Dendritic cell treated with granulocyte-macrophage colony-stimulating factor and Interleukin-4, amounts not matched to agents 40 ng/mL and 50 ng/mL, for 4 days (primary cell): ENCODE measurements around the gene GINS3.

ENCODE experiments used
- H3K27ac Mint-ChIP-seq: one replicate; pipeline ENCODE4 v1.8.0; 2022; ENCODE audit warnings: mild to moderate bottlenecking, mixed read lengths
- H3K27me3 Mint-ChIP-seq: one replicate; pipeline ENCODE4 v1.8.0; 2022; ENCODE audit warnings: mild to moderate bottlenecking, mixed read lengths
- H3K36me3 Mint-ChIP-seq: one replicate; pipeline ENCODE4 v1.8.0; 2022; ENCODE audit warnings: low read depth, mixed read lengths
- H3K4me1 Mint-ChIP-seq: one replicate; pipeline ENCODE4 v1.8.0; 2022; ENCODE audit warnings: low read depth, mixed read lengths
- H3K4me3 Mint-ChIP-seq: one replicate; pipeline ENCODE4 v1.8.0; 2022; ENCODE audit warnings: mild to moderate bottlenecking, moderate library complexity, mixed read lengths
- H3K9me3 Mint-ChIP-seq: one replicate; pipeline ENCODE4 v1.8.0; 2022; ENCODE audit warnings: mixed read lengths
- intact Hi-C: fragments of 100-400 bp; cut with micrococcal nuclease; formaldehyde crosslinking; loops from one replicate; pipeline ENCODE4 v1.15.0; 2022

Gene GINS3

DNA sequence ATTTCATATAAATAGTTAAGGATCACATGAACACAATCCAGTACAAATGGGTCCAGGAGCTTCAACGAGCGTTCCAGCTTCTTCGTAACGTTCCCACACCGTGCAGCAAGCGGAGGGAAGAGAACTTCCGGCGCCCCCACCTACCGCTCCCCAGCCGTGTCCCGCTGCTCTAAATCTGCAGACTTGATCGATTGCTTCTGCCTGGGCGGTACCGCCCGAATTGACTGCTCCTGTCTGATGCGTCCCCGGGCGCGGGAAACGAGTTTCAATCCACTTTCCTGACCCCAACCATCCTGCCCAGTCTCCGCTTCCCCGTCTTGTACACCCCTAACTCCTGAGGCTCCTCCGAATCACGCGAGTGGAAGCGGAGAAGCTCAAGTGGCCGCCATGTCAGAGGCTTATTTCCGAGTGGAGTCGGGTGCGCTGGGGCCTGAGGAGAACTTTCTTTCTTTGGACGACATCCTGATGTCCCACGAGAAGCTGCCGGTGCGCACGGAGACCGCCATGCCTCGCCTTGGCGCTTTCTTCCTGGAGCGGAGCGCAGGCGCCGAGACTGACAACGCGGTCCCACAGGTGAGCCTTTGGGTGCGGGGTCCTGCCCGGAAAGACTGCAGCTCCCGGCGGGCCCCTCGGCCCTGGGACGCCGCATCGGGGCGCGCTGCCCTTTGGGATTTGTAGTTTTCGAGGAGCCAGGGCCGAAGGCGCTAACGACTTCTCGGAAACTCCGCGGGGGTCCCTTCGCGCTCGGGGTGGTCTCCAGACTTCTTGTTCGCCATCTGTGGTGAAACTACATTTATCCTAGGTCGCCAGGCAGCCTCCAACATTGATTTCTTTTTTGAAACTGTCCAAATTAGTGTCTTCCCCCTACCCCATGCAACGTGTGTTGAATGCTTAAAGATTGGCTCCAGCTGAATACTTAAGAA, at the start of gene GINS3:
GINS3 (plus strand) TSS at position 257 of the 923 bp plus-strand sequence; CDS start at position 388, 131 bp downstream.
- H3K9me3 Mint-ChIP-seq, result no peaks in the 10 kb centered on the region
- intact Hi-C loops, result loop anchor here (10.0 kb wide), 1 partner anchor 242 kb away; no protein-coding TSS in a partner anchor
- peaks cover 15% of the 10 kb centered on the region for H3K36me3 Mint-ChIP-seq
- H3K27me3 Mint-ChIP-seq, result peaks cover 17% of the 10 kb centered on the region
- peaks cover 6% of the 10 kb centered on the region for H3K4me1 Mint-ChIP-seq
- H3K4me3 Mint-ChIP-seq, result peak within 1 kb of the TSS; percentile 94
- peak within 1 kb of the TSS; percentile 90 for H3K27ac Mint-ChIP-seq

DNA sequence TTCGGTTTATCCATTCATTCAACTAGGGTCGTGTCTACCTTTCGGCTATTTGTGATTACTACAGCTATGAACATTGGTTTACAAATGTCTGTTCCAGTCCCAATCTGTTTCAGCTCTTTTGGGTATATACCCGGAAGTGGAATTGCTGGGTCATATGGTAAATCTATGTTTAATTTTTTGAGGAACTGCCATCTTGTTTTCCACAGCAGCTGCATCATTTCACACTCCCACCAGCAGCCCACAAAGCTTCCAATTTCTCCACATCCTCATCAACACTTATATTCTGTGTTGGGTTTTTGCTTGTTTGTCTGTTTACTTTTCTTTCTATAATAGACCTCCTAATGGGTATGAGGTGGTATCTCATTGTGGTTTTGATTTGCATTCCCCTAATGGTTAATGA, 48.7 kb upstream of the GINS3 start:
- H3K4me3 Mint-ChIP-seq, result no peak overlapping the region
- H3K36me3 Mint-ChIP-seq, result no peaks in the 10 kb centered on the region
- peaks cover 23% of the 10 kb centered on the region for H3K27me3 Mint-ChIP-seq
- no peaks in the 10 kb centered on the region for H3K9me3 Mint-ChIP-seq
- no peak overlapping the region for H3K27ac Mint-ChIP-seq
- intact Hi-C loops, result no loop called here
- H3K4me1 Mint-ChIP-seq, result no peaks in the 10 kb centered on the region

DNA sequence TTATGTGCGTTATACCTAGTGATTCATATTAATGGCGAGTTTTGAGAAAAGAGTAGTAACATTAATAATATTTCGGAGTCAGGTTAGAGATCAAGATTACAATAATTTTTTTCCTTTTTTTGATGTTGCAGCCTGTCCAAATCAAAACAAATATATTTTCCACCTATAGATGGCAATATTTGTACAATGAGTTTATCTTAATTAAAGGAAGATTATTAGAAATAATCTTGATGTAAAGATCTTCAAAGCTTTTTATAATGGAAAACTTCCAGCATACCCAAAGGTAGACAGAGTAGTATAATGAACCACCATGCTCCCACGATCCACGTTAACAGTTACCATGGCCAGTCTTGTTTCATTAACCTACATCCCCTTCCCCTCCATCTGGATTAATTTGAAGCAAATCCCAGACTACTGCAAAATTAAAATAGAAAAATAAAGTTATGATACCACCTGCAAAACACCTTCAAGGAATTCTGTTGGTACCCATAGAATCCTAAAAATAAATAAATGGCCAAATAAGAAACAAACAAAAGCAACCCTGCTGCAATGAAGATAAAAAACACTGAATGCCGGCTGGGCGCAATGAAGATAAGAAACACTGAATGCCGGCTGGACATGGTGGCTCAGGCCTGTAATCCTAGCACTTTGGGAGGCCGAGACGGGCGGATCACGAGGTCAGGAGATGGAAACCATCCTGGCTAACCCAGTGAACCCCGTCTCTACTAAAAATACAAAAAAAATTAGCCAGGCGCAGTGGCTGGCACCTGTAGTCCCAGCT, 46.5 kb upstream of the GINS3 start:
- Mint-ChIP-seq H3K27ac (no peak overlapping the region), H3K4me1 (no peaks in the 10 kb centered on the region), H3K27me3 (peaks cover 32% of the 10 kb centered on the region), H3K9me3 (no peaks in the 10 kb centered on the region), H3K4me3 (no peak overlapping the region), H3K36me3 (no peaks in the 10 kb centered on the region)
- intact Hi-C loops, result no loop called here

DNA sequence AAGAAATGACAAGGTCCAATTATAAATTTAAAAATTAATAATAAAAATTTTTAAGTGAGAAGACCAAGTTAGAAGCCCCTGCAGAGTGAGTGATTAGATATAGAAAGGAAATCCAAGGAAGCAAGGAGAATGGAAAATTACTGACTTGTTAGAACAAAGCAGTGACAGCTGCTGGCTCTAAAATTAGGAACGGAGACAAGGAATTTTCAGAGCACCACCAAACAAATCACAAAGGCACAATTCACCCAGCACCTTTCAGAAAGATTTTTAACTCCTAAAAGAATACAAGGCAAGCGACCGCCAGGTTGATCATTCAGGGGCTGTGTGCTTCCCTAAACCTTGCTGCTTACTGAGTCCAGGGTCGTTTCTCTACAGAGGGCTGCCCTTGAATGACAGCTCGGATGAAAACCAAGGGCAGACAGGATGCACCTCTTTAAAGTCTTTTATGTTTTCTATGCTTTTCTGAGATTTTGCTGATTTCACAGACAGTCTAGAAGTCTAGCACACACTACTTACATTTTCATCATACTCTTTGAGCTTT, 45.4 kb upstream of the GINS3 start:
- Mint-ChIP-seq H3K27ac (no peak overlapping the region), H3K4me3 (no peak overlapping the region), H3K27me3 (peaks cover 32% of the 10 kb centered on the region), H3K4me1 (no peaks in the 10 kb centered on the region), H3K36me3 (no peaks in the 10 kb centered on the region), H3K9me3 (no peaks in the 10 kb centered on the region)
- intact Hi-C loops, result no loop called here

DNA sequence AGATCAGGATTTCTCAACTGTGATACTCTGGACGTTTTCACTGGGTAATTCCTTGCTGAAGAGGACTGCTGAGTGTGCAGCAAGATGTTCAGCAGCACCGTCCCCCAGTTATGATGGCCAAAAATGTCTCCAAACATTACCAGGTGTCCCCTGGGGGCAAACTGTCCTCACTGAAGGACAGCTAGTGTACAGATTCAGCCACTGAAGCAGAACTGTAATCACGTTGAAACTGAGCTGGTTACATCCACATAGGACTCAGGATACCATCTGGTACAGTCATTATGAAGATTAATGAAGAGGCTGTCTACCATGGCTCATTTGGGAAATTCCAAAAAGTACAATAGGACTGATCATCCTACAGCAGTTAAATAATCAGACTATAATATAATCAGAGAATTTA, 43.3 kb upstream of the GINS3 start:
- no peaks in the 10 kb centered on the region for H3K9me3 Mint-ChIP-seq
- H3K27me3 Mint-ChIP-seq, result peaks cover 30% of the 10 kb centered on the region
- H3K4me3 Mint-ChIP-seq, result no peak overlapping the region
- H3K4me1 Mint-ChIP-seq, result no peaks in the 10 kb centered on the region
- no peak overlapping the region for H3K27ac Mint-ChIP-seq
- intact Hi-C loops, result no loop called here
- H3K36me3 Mint-ChIP-seq, result no peaks in the 10 kb centered on the region

DNA sequence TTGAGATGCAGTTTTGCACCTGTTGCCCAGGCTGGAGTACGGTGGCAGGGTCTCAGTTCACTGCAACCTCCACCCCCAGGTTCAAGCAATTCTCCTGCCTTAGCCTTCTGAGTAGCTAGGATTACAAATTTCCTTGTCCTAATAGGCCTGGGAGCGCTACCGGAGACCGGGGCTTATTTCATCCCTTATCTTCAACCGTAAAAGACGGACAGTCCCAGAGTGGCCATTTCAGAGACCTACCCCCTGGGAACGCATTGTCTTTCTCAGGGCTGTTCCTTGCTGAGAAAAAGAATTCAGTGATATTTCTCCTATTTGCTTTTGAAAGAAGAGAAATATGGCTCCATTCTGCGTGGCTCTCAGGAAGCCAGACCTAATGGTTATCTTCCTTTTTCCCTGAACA, 39.6 kb upstream of the GINS3 start:
- H3K27ac Mint-ChIP-seq, result no peak overlapping the region
- no peaks in the 10 kb centered on the region for H3K4me1 Mint-ChIP-seq
- H3K27me3 Mint-ChIP-seq, result peaks cover 26% of the 10 kb centered on the region
- no peaks in the 10 kb centered on the region for H3K9me3 Mint-ChIP-seq
- no peaks in the 10 kb centered on the region for H3K36me3 Mint-ChIP-seq
- intact Hi-C loops, result no loop called here
- H3K4me3 Mint-ChIP-seq, result no peak overlapping the region

DNA sequence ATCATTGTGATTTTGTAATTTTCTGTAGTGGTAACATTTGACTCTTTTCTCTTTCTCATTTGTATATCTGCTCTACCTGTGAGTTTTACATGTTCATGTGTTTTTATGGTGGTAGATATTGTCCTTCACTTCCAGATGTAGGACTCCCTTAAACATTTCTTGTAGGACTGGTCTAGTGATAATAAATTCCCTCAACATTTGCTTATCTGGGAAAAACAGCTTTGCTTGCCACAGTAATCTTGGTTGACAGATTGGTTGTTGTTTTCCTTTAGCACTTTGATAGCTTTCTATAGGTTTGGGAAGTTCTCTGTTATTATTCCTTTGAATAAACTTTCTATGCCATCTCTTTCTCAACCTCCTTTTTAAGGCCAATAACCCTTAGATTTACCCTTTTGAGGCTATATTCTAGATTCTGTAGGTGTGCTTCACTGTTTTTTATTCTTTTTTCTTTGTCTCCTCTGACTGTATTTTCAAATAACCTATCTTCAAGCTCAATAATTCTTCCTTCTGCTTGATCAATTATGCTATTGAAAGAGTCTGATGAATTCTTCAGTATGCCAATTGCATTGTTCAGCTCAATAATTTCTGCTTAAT, 32.1 kb upstream of the GINS3 start:
- Mint-ChIP-seq H3K9me3 (peaks cover 34% of the 10 kb centered on the region), H3K27me3 (peaks cover 9% of the 10 kb centered on the region), H3K36me3 (no peaks in the 10 kb centered on the region), H3K27ac (no peak overlapping the region), H3K4me1 (no peaks in the 10 kb centered on the region), H3K4me3 (no peak overlapping the region)
- intact Hi-C loops, result no loop called here

DNA sequence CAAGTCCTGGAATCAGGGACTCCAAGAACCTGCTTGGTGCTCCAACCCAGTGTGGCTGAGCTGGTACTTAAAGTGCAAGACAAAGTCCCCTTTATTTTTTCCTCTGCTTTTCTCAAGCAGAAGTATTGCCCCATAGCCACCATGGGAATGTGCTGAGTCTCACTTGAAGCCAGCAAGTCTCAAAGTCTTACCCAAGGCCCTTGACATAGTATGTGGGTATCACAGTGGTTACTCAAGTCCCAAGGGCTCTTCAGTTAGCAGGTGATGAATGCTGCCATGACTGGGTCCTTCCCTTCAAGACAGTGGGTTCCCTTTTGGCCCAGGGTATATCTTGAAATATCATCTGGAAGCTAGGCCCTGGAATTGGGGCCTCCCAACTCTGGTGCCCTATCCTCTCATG, 30.5 kb upstream of the GINS3 start:
- peaks cover 12% of the 10 kb centered on the region for H3K27me3 Mint-ChIP-seq
- H3K36me3 Mint-ChIP-seq, result no peaks in the 10 kb centered on the region
- H3K4me1 Mint-ChIP-seq, result no peaks in the 10 kb centered on the region
- H3K9me3 Mint-ChIP-seq, result peaks cover 34% of the 10 kb centered on the region
- intact Hi-C loops, result no loop called here
- H3K4me3 Mint-ChIP-seq, result no peak overlapping the region
- no peak overlapping the region for H3K27ac Mint-ChIP-seq

DNA sequence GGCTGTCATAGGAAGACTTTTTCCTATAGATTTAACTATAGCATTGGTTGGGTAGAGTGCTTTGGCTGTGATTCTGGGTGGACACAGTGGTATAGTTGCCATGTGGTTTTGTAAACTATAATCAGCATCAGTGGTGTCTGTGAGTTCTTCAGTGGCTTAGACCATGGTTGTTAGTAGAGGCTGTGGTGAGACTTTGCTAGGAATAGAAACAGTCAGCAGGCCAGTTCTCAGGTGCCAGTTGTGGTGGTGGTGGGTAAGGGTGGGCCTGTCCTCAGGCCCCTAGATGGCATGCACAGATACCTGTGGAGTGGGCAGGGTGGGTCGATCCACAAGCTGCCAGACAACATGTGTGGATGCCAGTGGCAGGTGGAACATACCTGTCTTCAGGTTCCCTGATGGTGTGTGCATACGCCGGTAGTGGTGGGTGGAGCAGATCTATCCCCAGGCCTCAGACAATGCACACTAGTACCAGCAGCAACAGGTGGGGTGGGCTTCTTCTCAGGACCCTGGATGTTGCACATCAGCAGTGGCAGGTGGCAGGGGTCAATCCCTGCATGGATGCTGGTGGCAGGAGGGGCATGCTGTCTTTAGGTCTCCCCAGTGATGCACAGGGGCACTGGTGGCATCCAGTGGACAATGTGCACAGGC, 28.4 kb upstream of the GINS3 start:
- H3K27ac Mint-ChIP-seq, result no peak overlapping the region
- H3K27me3 Mint-ChIP-seq, result peaks cover 19% of the 10 kb centered on the region
- intact Hi-C loops, result no loop called here
- H3K4me3 Mint-ChIP-seq, result no peak overlapping the region
- no peaks in the 10 kb centered on the region for H3K36me3 Mint-ChIP-seq
- H3K9me3 Mint-ChIP-seq, result peaks cover 25% of the 10 kb centered on the region
- no peaks in the 10 kb centered on the region for H3K4me1 Mint-ChIP-seq

DNA sequence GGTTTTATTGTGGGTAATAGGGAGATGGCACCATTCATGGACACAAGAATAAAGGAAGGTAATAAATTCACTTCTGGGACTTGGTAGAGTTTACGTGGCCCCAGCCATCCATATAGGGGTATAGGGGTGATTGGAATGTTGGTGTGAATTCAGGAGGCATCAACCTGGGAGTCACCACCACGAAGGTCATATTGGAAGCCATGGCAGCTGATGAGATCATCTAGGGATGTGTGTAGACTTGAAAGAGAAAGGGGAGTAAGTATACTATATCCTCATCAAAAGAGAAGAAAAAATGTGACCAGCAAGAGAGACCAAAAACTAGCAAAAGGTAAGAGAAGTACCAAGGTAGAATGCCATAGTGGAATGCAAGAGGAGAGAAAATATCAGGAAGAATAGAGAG, 26.6 kb upstream of the GINS3 start:
- H3K4me1 Mint-ChIP-seq, result no peaks in the 10 kb centered on the region
- peaks cover 8% of the 10 kb centered on the region for H3K9me3 Mint-ChIP-seq
- no peak overlapping the region for H3K4me3 Mint-ChIP-seq
- peaks cover 24% of the 10 kb centered on the region for H3K27me3 Mint-ChIP-seq
- H3K27ac Mint-ChIP-seq, result no peak overlapping the region
- no peaks in the 10 kb centered on the region for H3K36me3 Mint-ChIP-seq
- intact Hi-C loops, result no loop called here

DNA sequence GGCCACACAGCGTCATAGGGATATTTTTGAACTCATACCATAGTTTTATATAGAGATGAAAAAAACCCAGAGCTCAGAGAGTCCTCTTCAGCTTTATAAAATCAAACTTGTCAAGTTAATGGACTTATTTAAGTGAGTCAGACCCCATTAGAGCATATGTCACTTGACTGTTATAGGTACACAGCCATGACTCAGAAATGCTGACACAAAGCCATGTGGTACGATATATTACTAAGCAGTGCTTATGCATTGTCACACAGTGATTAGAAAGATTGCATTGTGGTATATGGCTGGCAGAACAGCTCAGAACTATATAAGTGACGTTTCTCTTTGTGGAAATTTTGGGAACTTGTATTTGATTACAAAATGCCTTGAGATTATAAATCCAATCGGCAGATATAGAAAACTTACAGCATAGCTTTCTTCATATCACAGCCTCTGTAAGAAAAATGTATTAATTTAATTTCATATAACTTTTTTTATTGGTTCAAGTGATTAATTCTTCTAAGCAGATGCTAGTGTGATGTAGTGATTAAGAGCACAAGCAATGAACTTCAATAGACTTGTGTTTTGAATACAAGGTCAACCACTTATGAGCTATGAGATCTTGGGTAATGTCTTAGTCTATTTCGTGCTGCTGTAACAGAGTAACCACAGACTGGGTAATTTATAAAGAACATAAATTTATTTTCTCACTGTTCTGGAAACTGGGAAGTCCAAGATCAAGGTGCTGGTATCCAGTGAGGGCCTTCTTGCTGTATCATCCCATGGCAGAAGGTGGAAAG, 25.8 kb upstream of the GINS3 start:
- H3K4me3 Mint-ChIP-seq, result no peak overlapping the region
- H3K27me3 Mint-ChIP-seq, result peaks cover 23% of the 10 kb centered on the region
- no peaks in the 10 kb centered on the region for H3K4me1 Mint-ChIP-seq
- H3K36me3 Mint-ChIP-seq, result no peaks in the 10 kb centered on the region
- intact Hi-C loops, result no loop called here
- no peak overlapping the region for H3K27ac Mint-ChIP-seq
- H3K9me3 Mint-ChIP-seq, result no peaks in the 10 kb centered on the region

DNA sequence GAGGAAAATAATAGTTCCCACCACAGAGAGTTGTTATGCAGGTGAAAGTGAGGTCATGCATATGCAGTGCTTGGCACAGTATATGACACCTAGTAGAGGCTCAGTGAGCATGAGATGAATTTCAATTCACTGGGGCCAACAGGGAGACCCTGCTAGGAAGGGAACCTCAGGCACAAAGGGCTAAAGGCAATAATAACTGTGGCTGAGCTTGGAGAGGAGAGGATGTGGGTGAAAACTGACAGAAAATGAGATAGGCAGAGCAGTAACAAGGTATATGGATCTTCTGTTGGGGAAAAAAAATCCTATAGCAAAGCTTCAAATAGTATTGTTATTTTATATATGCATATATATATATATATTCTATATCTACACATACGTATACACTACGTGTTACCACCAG, 25.0 kb upstream of the GINS3 start:
- Mint-ChIP-seq H3K4me3 (no peak overlapping the region), H3K9me3 (no peaks in the 10 kb centered on the region), H3K27me3 (peaks cover 23% of the 10 kb centered on the region), H3K27ac (no peak overlapping the region), H3K36me3 (no peaks in the 10 kb centered on the region), H3K4me1 (no peaks in the 10 kb centered on the region)
- intact Hi-C loops, result no loop called here

DNA sequence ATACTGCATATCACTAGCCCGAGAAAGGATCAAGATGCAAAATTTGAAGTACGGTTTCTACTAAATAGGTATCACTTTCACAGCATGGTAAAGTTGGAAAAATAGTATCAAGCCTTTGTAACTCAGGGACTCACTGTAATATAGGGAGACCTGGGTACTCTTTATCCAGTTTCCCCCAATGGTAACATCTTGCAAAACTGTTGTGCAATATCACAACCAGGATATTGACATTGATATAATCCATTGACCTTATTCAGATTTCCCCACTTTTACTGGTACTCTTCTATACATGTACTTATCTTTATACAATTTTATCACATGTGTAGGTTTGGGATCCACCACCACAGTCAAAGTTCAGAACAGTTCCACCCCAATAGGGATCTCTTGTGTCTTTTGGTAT, 20.4 kb upstream of the GINS3 start:
- peaks cover 27% of the 10 kb centered on the region for H3K27me3 Mint-ChIP-seq
- no peak overlapping the region for H3K4me3 Mint-ChIP-seq
- H3K9me3 Mint-ChIP-seq, result no peaks in the 10 kb centered on the region
- intact Hi-C loops, result no loop called here
- H3K4me1 Mint-ChIP-seq, result no peaks in the 10 kb centered on the region
- no peak overlapping the region for H3K27ac Mint-ChIP-seq
- no peaks in the 10 kb centered on the region for H3K36me3 Mint-ChIP-seq
